ENCODE results near the gene REEP5.

REEP5 gene

DNA sequence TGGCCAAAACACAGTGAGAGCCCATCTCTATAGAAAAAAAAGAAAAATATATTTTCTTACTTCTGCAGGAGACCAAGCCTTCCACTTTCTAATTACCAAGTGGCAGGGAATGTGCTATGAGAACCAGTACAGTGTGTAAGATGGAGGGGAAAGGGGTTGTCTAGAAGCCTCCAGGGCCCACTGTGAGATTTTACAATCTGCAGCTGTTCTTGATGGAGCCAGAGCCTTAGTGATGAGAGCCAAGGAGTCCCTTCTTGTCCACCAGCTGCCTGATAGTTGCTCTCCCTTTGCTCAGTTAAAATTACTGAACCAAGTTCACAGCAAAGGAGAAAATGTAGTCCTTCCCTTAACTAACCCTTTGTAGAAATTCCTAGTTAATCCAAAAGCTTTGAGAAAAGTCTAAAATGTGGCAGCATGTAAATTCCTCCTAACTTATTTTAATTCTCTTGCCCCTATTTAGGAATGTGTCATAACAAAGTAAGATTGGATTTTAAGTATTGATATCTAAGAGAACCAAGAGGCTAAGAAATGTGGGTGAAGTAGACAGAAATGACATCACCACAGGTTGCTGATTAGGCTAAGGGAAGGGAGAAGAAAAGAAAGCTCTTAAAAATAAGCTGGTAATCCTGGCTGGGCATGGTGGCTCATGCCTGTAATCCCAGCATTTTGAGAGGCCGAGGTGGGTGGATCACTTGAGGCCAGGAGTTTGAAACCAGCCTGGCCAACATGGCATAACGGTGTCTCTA lies 41.6 kb downstream of the REEP5 start:
- no peak for DNase-seq (ENCODE audit: extremely low read depth, low read depth)
- TF ChIP-seq, protein P1, sequence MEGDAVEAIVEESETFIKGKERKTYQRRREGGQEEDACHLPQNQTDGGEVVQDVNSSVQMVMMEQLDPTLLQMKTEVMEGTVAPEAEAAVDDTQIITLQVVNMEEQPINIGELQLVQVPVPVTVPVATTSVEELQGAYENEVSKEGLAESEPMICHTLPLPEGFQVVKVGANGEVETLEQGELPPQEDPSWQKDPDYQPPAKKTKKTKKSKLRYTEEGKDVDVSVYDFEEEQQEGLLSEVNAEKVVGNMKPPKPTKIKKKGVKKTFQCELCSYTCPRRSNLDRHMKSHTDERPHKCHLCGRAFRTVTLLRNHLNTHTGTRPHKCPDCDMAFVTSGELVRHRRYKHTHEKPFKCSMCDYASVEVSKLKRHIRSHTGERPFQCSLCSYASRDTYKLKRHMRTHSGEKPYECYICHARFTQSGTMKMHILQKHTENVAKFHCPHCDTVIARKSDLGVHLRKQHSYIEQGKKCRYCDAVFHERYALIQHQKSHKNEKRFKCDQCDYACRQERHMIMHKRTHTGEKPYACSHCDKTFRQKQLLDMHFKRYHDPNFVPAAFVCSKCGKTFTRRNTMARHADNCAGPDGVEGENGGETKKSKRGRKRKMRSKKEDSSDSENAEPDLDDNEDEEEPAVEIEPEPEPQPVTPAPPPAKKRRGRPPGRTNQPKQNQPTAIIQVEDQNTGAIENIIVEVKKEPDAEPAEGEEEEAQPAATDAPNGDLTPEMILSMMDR (IDR thresholded peaks at IDR 0.05; ENCODE audit: low read depth, low read length): no peak

DNA sequence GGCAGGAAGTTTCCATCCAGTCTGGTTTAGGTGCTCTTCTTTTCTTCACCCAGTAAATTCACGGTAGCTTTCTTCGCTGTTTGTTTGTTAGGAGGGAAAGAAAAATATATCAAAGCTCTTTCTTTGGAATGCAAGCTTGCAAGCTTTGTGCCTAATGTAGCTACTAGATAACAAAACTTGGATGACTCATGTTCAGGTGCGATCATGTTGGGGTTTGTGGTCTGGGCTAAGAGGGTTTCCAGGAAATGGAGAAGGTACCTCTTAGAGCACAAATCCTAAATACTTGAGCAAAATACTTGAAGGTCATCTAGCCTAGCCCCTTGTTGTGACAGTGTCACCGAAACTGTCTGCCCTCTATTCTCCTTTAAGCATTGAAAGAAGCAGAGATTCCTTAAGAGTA lies 43.3 kb downstream of the REEP5 start:
- DNase-seq (ENCODE audit: extremely low read depth, low read depth): no peak
- TF ChIP-seq, protein P1 (IDR thresholded peaks at IDR 0.05; ENCODE audit: low read depth, low read length): no peak

DNA sequence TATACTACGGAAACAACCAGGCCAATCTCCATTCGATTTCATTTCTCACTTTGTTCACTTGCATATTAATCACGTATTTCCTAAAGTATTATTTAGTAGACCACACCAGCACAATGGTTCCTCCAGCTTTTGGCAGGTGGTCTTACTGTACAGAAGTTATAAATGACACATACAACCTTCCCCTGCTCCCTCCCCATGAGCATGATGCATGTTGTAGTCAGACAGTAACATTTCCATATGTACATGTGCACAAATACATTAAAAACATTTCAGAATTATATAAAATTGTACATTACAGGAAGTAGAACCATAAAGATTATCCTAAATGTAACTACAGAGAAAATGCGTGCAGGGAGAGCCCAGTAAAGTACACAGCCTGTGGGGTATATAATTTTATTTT lies 43.9 kb downstream of the REEP5 start:
- TF ChIP-seq, protein P1 (IDR thresholded peaks at IDR 0.05; ENCODE audit: low read depth, low read length): no peak
- no peak for DNase-seq (ENCODE audit: extremely low read depth, low read depth)

DNA sequence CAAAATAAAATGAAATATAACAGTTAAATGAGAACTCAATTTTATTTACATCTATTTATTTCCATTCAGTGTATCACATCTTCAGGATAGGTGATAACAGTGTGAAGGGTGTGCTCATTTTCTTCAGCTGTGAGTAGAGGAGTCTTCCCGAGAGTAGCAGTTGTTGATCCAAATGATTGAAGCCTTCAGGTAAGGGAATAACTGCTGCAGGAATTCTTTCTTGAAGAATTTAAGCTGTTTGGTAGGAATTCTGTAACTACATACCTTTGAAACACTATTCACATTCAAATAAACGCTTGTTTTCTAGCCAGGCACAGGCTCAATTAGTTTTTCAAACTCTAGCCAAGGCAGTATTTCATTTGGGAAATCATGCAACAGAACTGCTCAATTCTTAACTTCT lies 45.7 kb downstream of the REEP5 start:
- TF ChIP-seq, protein P1 (IDR thresholded peaks at IDR 0.05; ENCODE audit: low read depth, low read length): no peak
- no peak for DNase-seq (ENCODE audit: extremely low read depth, low read depth)

DNA sequence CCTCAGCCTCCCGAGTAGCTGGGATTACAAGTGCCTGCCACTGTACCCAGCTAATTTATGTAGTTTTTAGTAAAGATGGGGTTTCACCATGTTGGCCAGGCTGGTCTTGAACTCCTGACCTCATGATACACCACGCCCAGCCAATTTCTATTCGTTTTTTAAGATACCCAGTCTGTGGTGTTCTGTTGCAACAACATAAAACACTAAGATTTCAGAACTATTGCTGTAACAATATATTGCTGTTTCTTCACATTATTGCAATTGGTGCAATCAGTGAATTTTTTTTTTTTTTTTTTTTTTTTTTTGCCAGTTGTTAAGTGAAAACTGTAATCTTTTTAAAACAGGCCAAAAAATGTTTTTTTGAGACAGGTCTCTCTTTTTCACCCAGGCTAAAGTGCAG lies 51.1 kb downstream of the REEP5 start:
- TF ChIP-seq, protein P1 (IDR thresholded peaks at IDR 0.05; ENCODE audit: low read depth, low read length): no peak
- no peak for DNase-seq (ENCODE audit: extremely low read depth, low read depth)

DNA sequence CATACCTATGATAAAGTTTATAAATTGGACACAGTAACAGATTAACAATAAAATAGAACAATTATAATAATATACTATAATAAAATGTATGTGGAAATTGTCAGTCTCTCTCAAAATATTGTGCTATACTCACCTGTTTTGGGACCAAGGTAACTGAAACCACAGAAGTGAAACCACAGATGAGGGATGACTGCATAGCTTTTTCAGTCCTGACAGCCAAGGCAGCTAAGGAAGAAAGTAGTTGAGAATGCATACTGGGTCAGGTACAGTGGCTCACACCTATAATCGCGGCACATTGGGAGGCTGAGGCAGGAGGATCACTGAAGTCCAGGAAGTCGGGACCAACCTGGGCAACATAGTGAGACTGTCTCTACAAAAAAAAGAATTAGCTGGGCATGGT lies 52.1 kb downstream of the REEP5 start:
- no peak for DNase-seq (ENCODE audit: extremely low read depth, low read depth)
- TF ChIP-seq, protein P1 (IDR thresholded peaks at IDR 0.05; ENCODE audit: low read depth, low read length): no peak

DNA sequence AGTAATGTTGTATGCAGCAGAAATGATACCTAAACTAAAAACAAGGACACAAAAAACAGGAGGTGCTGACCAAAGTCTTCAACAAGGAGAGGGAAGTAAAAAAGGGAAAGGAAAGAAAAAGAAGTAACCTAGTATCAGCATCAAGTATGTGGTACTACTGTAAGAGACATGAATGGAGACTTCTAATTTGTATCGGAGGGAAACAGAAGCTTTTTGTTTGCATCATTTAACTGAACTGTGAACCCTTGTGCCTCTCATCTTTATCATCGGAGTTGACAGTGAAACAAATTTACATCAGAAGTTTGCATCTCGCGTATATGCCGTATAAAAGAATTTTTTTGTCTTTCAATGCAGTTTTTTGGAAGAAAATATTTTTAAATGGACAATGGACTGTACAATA lies 54.6 kb downstream of the REEP5 start:
- DNase-seq (ENCODE audit: extremely low read depth, low read depth): no peak
- TF ChIP-seq, protein P1 (IDR thresholded peaks at IDR 0.05; ENCODE audit: low read depth, low read length): no peak

Data from AG09319 (cell line).